GM10248 (cell line): ENCODE data around the gene DPYD.

Experiments
- CTCF ChIA-PET: fragments of 300-600 bp; sonication (Branson Sonifier 250); formaldehyde crosslinking; extraction: SDS; loops from one replicate; lab custom pipeline; 2021; ENCODE audit warnings: antibody characterized with exemption; lab: Yijun Ruan, JAX
- POLR2A ChIA-PET: fragments of 350-650 bp; sonication (Branson Sonifier 250); formaldehyde crosslinking; extraction: SDS; loops from one replicate; lab custom pipeline; 2020; ENCODE audit warnings: antibody characterized with exemption; lab: Yijun Ruan, JAX
- DNase-seq: peaks from one replicate; pipeline ENCODE4 v3.0.0; 2012; ENCODE audit errors: extremely low spot score
- TF ChIP-seq, protein P1 (sequence below): IDR thresholded peaks from 2 replicates; pipeline ENCODE4 v1.5.1; 2012; ENCODE audit warnings: mild to moderate bottlenecking, low read depth; ENCODE audit errors: extremely low read depth, missing control alignments, control extremely low read depth

DPYD gene

DNA sequence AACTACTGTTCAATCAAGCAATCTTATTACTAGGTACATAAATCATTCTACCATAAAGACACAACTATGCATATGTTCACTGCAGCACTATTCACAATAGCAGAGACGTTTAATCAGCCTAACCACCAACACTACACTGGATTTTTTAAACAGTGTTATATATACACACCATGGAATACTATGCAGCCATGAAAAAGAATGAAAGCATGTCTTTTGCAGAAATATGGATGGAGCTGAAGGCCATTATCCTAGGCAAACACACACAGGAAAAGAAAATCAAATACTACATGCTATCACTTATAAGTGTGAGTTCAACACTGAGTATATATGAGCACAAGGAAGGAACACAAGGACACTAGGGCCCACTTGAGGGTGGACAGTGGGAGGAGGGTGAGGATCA lies 159.2 kb downstream of the DPYD start:
- ChIA-PET CTCF (no interaction called here), POLR2A (no interaction called here)
- no peak for DNase-seq
- TF ChIP-seq, protein P1, sequence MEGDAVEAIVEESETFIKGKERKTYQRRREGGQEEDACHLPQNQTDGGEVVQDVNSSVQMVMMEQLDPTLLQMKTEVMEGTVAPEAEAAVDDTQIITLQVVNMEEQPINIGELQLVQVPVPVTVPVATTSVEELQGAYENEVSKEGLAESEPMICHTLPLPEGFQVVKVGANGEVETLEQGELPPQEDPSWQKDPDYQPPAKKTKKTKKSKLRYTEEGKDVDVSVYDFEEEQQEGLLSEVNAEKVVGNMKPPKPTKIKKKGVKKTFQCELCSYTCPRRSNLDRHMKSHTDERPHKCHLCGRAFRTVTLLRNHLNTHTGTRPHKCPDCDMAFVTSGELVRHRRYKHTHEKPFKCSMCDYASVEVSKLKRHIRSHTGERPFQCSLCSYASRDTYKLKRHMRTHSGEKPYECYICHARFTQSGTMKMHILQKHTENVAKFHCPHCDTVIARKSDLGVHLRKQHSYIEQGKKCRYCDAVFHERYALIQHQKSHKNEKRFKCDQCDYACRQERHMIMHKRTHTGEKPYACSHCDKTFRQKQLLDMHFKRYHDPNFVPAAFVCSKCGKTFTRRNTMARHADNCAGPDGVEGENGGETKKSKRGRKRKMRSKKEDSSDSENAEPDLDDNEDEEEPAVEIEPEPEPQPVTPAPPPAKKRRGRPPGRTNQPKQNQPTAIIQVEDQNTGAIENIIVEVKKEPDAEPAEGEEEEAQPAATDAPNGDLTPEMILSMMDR = no peak

DNA sequence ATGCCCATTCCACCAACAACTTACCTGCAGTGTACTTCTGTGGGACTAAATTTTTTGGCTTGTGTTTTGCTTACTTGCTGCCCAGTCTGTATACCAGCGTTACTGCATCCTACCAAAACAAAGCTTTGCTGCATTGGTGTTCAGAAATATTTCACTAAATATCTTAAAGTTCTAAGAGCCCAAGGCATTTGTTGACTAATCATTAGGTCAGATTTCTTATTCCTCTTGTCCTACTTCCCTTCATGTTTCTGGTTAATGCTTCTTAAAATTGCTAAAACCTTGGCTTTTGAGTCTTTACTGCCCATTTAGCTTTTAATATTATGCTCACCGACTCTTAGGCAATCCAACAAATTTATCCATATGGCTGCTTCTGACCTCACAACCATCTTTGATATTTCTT lies 161.8 kb downstream of the DPYD start:
- no peak for DNase-seq
- TF ChIP-seq, protein P1 = no peak
- CTCF ChIA-PET = interaction anchor here (4.3 kb wide), 1 partner anchor 13 kb away, joined by 18 read pairs; no protein-coding TSS in a partner anchor
- POLR2A ChIA-PET = no interaction called here

DNA sequence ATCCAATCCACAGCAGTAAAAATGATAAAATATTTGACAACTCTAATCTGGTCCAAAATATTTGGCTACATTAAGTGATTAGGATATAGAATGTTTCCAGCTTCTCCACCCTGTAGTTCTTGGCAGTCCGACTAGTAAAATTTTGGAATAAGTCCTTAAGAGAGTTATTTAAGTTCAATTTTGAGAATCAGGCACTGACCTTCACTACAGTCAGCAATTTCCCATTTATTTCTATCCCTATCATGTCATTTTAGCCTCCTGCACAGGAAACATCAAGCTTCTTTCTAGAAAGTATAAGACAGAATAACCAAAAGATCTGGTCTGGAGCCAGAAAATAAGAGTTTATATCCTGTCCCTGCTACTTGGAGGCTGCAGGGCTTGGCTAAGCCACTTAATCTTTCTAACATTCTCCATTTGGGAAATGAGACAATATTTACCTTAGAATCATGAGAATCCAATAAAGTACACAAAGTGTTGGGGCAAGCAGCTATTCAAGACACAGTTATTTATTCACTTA lies 162.2 kb downstream of the DPYD start:
- TF ChIP-seq, protein P1 = no peak
- no peak for DNase-seq
- CTCF ChIA-PET = interaction anchor here (4.3 kb wide), 1 partner anchor 13 kb away, joined by 18 read pairs; no protein-coding TSS in a partner anchor
- POLR2A ChIA-PET = no interaction called here

DNA sequence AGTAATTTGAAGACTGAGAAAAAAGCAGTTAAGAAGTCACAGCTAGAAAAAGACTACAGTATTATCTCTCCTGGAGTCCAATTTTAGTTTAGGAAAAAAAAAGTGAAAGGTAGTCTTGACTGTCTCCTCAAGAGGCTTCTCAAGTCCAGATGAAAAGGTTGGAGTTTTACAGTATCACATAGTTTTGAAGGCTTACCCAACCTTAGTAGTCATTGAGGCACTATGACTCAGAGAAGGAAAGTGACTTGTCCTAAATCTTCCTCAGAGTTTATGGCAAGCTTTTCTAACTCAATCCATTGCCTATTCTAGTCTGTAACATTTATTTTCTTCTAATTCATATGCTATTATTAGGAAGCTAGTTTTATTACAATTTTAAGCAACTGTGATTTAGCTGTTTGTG lies 174.9 kb downstream of the DPYD start:
- ChIA-PET POLR2A (no interaction called here), CTCF (interaction anchor here (1.8 to 3.5 kb wide), 2 partner anchors 11 to 51 kb away, joined by 3 to 18 read pairs; no protein-coding TSS in a partner anchor)
- no peak for DNase-seq
- TF ChIP-seq, protein P1 = no peak

DNA sequence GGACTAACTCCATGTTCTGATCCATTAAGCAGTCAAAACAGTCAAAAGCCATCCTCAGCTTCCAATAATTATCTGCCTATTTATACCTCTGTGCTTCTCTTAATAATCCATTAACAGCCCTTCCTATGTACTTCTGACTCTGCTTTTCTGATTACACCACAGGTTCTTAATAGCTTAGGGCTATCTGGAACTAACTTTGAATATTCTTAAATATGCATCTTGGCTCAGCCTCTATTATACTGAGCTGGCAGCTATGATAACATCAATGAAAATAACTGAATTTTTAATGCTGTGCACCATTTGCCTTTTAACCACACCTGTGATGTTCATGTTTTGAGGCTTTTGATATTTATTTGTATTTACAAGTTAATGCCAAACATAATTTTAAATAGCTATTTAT lies 175.9 kb downstream of the DPYD start:
- DNase-seq = no peak
- CTCF ChIA-PET = interaction anchor here (1.8 to 3.5 kb wide), 2 partner anchors 12 to 52 kb away, joined by 3 to 18 read pairs; no protein-coding TSS in a partner anchor
- TF ChIP-seq, protein P1 = no peak
- POLR2A ChIA-PET = no interaction called here

DNA sequence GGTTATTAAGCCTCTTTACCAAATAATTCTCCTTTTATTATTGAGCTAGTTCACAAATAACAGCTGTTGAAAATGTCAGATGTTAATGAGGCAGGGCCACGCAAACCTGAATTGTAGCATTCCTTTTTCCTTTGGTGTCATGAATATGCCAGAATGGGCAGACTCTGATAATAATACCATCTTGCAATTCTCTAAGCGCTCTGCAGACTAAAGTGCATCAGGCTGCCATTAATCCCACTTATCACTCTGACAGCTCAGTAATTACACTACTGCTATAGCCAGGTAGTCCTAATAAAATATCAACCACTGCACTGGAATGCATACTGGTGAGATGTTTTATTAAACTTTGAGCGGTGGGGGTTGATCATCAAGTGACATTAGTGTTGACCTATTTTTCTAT lies 177.7 kb downstream of the DPYD start:
- POLR2A ChIA-PET = no interaction called here
- CTCF ChIA-PET = no interaction called here
- DNase-seq = no peak
- TF ChIP-seq, protein P1 = no peak
